ENCODE results near the gene LENG8.

LENG8 gene

GRCh38 chr19:54469496-54469934 lies 20.5 kb downstream of the LENG8 start:
- no peaks in the 10 kb centered on the region for H3K9me3 Mint-ChIP-seq
- peaks cover 8% of the 10 kb centered on the region for H3K4me1 Mint-ChIP-seq (ENCODE audit: low read depth)
- H3K27me3 Mint-ChIP-seq (ENCODE audit: low read depth), result peaks cover 55% of the 10 kb centered on the region
- no peak overlapping the region for H3K4me3 Mint-ChIP-seq
- H3K27ac Mint-ChIP-seq, result no peak overlapping the region
- H3K36me3 Mint-ChIP-seq (ENCODE audit: low read depth), result no peaks in the 10 kb centered on the region

- peaks cover 6% of the 10 kb centered on the region for H3K4me1 Mint-ChIP-seq (ENCODE audit: low read depth)
Observed at GRCh38 chr19:54470276-54470887, 21.4 kb downstream of the LENG8 start.

GRCh38 chr19:54470991-54471782 lies 22.2 kb downstream of the LENG8 start:
- Mint-ChIP-seq H3K27me3 (ENCODE audit: low read depth) (peaks cover 57% of the 10 kb centered on the region), H3K27ac (no peak overlapping the region), H3K4me1 (ENCODE audit: low read depth) (peaks cover 6% of the 10 kb centered on the region), H3K36me3 (ENCODE audit: low read depth) (no peaks in the 10 kb centered on the region), H3K4me3 (no peak overlapping the region), H3K9me3 (no peaks in the 10 kb centered on the region)

More at GRCh38 chr19:54470276-54470887, 21.4 kb downstream of the LENG8 start:
- Mint-ChIP-seq H3K27me3 (ENCODE audit: low read depth) (peaks cover 61% of the 10 kb centered on the region), H3K9me3 (no peaks in the 10 kb centered on the region), H3K27ac (no peak overlapping the region), H3K4me3 (no peak overlapping the region), H3K36me3 (ENCODE audit: low read depth) (no peaks in the 10 kb centered on the region)

GRCh38 chr19:54473071-54473891 lies 24.3 kb downstream of the LENG8 start, which contains the start of gene CDC42EP5:
Gene CDC42EP5 (minus strand): TSS chr19:54473296. CDS start chr19:54465547, 7,749 bp downstream.
- no peak within 1 kb of the TSS for H3K4me3 Mint-ChIP-seq
- no peaks in the 10 kb centered on the region for H3K36me3 Mint-ChIP-seq (ENCODE audit: low read depth)
- no peaks in the 10 kb centered on the region for H3K9me3 Mint-ChIP-seq
- H3K4me1 Mint-ChIP-seq (ENCODE audit: low read depth), result peaks cover 6% of the 10 kb centered on the region
- peaks cover 63% of the 10 kb centered on the region for H3K27me3 Mint-ChIP-seq (ENCODE audit: low read depth)
- H3K27ac Mint-ChIP-seq, result no peak within 1 kb of the TSS

GRCh38 chr19:54473892-54474372 lies 24.9 kb downstream of the LENG8 start:
- no peak overlapping the region for H3K27ac Mint-ChIP-seq
- peaks cover 61% of the 10 kb centered on the region for H3K27me3 Mint-ChIP-seq (ENCODE audit: low read depth)
- H3K36me3 Mint-ChIP-seq (ENCODE audit: low read depth), result no peaks in the 10 kb centered on the region
- H3K4me3 Mint-ChIP-seq, result no peak overlapping the region
- H3K9me3 Mint-ChIP-seq, result no peaks in the 10 kb centered on the region
- peaks cover 7% of the 10 kb centered on the region for H3K4me1 Mint-ChIP-seq (ENCODE audit: low read depth)

GRCh38 chr19:54475706-54476105 lies 26.7 kb downstream of the LENG8 start:
- no peak overlapping the region for H3K4me3 Mint-ChIP-seq
- H3K27me3 Mint-ChIP-seq (ENCODE audit: low read depth), result peaks cover 54% of the 10 kb centered on the region
- peaks cover 7% of the 10 kb centered on the region for H3K4me1 Mint-ChIP-seq (ENCODE audit: low read depth)
- H3K36me3 Mint-ChIP-seq (ENCODE audit: low read depth), result no peaks in the 10 kb centered on the region
- no peak overlapping the region for H3K27ac Mint-ChIP-seq
- H3K9me3 Mint-ChIP-seq, result no peaks in the 10 kb centered on the region

GRCh38 chr19:54477650-54478049 lies 28.7 kb downstream of the LENG8 start:
- Mint-ChIP-seq H3K4me1 (ENCODE audit: low read depth) (peaks cover 16% of the 10 kb centered on the region), H3K27ac (no peak overlapping the region), H3K27me3 (ENCODE audit: low read depth) (peaks cover 51% of the 10 kb centered on the region), H3K9me3 (no peaks in the 10 kb centered on the region), H3K36me3 (ENCODE audit: low read depth) (no peaks in the 10 kb centered on the region), H3K4me3 (no peak overlapping the region)

GRCh38 chr19:54478677-54479266 lies 29.8 kb downstream of the LENG8 start:
- Mint-ChIP-seq H3K4me3 (no peak overlapping the region), H3K36me3 (ENCODE audit: low read depth) (no peaks in the 10 kb centered on the region), H3K27ac (peak overlapping the region; percentile 12), H3K9me3 (no peaks in the 10 kb centered on the region), H3K4me1 (ENCODE audit: low read depth) (peaks cover 15% of the 10 kb centered on the region), H3K27me3 (ENCODE audit: low read depth) (peaks cover 43% of the 10 kb centered on the region)

- H3K27me3 Mint-ChIP-seq (ENCODE audit: low read depth), result peaks cover 35% of the 10 kb centered on the region
- no peak overlapping the region for H3K27ac Mint-ChIP-seq
- H3K9me3 Mint-ChIP-seq, result no peaks in the 10 kb centered on the region
- H3K4me1 Mint-ChIP-seq (ENCODE audit: low read depth), result peaks cover 15% of the 10 kb centered on the region
- H3K4me3 Mint-ChIP-seq, result no peak overlapping the region
- no peaks in the 10 kb centered on the region for H3K36me3 Mint-ChIP-seq (ENCODE audit: low read depth)
Observed at GRCh38 chr19:54480051-54480450, 31.1 kb downstream of the LENG8 start.

GRCh38 chr19:54481326-54481930 lies 32.4 kb downstream of the LENG8 start:
- Mint-ChIP-seq H3K27ac (peak overlapping the region; percentile 16), H3K36me3 (ENCODE audit: low read depth) (no peaks in the 10 kb centered on the region), H3K9me3 (no peaks in the 10 kb centered on the region), H3K4me1 (ENCODE audit: low read depth) (peaks cover 15% of the 10 kb centered on the region), H3K4me3 (no peak overlapping the region), H3K27me3 (ENCODE audit: low read depth) (peaks cover 44% of the 10 kb centered on the region)

- no peaks in the 10 kb centered on the region for H3K9me3 Mint-ChIP-seq
- H3K27me3 Mint-ChIP-seq (ENCODE audit: low read depth), result peaks cover 33% of the 10 kb centered on the region
- H3K36me3 Mint-ChIP-seq (ENCODE audit: low read depth), result no peaks in the 10 kb centered on the region
- H3K4me1 Mint-ChIP-seq (ENCODE audit: low read depth), result peaks cover 15% of the 10 kb centered on the region
- H3K27ac Mint-ChIP-seq, result no peak overlapping the region
- H3K4me3 Mint-ChIP-seq, result no peak overlapping the region
Observed at GRCh38 chr19:54482889-54483288, 33.9 kb downstream of the LENG8 start.

- Mint-ChIP-seq H3K27me3 (ENCODE audit: low read depth) (peaks cover 26% of the 10 kb centered on the region), H3K9me3 (no peaks in the 10 kb centered on the region), H3K36me3 (ENCODE audit: low read depth) (no peaks in the 10 kb centered on the region), H3K4me3 (no peak overlapping the region), H3K27ac (no peak overlapping the region), H3K4me1 (ENCODE audit: low read depth) (peaks cover 13% of the 10 kb centered on the region)
Observed at GRCh38 chr19:54484451-54484850, 35.5 kb downstream of the LENG8 start.

GRCh38 chr19:54485851-54486250 lies 36.9 kb downstream of the LENG8 start:
- no peaks in the 10 kb centered on the region for H3K9me3 Mint-ChIP-seq
- H3K27ac Mint-ChIP-seq, result no peak overlapping the region
- H3K27me3 Mint-ChIP-seq (ENCODE audit: low read depth), result peaks cover 26% of the 10 kb centered on the region
- peaks cover 11% of the 10 kb centered on the region for H3K4me1 Mint-ChIP-seq (ENCODE audit: low read depth)
- H3K4me3 Mint-ChIP-seq, result no peak overlapping the region
- H3K36me3 Mint-ChIP-seq (ENCODE audit: low read depth), result no peaks in the 10 kb centered on the region

GRCh38 chr19:54489341-54489740 lies 40.3 kb downstream of the LENG8 start:
- Mint-ChIP-seq H3K9me3 (no peaks in the 10 kb centered on the region), H3K4me1 (ENCODE audit: low read depth) (no peaks in the 10 kb centered on the region), H3K36me3 (ENCODE audit: low read depth) (no peaks in the 10 kb centered on the region), H3K27me3 (ENCODE audit: low read depth) (peaks cover 25% of the 10 kb centered on the region), H3K4me3 (no peak overlapping the region), H3K27ac (no peak overlapping the region)
